Measurements from ENCODE around the gene FBXL7.

Gene FBXL7

GRCh38 chr5:15506146-15506545 lies 6.2 kb downstream of the FBXL7 start:
- DNase-seq: no peak

- no peak for DNase-seq
Observed at GRCh38 chr5:15506897-15507296, 6.9 kb downstream of the FBXL7 start.

- DNase-seq: no peak
Observed at GRCh38 chr5:15510092-15510491, 10.1 kb downstream of the FBXL7 start.

GRCh38 chr5:15510831-15511230 lies 10.9 kb downstream of the FBXL7 start:
- DNase-seq: no peak

- DNase-seq: no peak
Observed at GRCh38 chr5:15513431-15513830, 13.5 kb downstream of the FBXL7 start.

- DNase-seq: no peak
Observed at GRCh38 chr5:15513911-15514310, 13.9 kb downstream of the FBXL7 start.

- no peak for DNase-seq
Observed at GRCh38 chr5:15515229-15515628, 15.2 kb downstream of the FBXL7 start.

GRCh38 chr5:15516486-15516885 lies 16.5 kb downstream of the FBXL7 start:
- no peak for DNase-seq

GRCh38 chr5:15518786-15519185 lies 18.8 kb downstream of the FBXL7 start:
- no peak for DNase-seq

GRCh38 chr5:15520856-15521255 lies 20.9 kb downstream of the FBXL7 start:
- no peak for DNase-seq

GRCh38 chr5:15521381-15522186 lies 21.6 kb downstream of the FBXL7 start:
- no peak for DNase-seq

GRCh38 chr5:15522187-15522520 lies 22.2 kb downstream of the FBXL7 start:
- DNase-seq: no peak

GRCh38 chr5:15524712-15525111 lies 24.7 kb downstream of the FBXL7 start:
- no peak for DNase-seq

- no peak for DNase-seq
Observed at GRCh38 chr5:15525703-15526275, 25.8 kb downstream of the FBXL7 start.

GRCh38 chr5:15526413-15526812 lies 26.4 kb downstream of the FBXL7 start:
- DNase-seq: no peak

GRCh38 chr5:15528476-15528875 lies 28.5 kb downstream of the FBXL7 start:
- DNase-seq: no peak

- DNase-seq: no peak
Observed at GRCh38 chr5:15529013-15529412, 29.0 kb downstream of the FBXL7 start.

GRCh38 chr5:15529821-15530220 lies 29.8 kb downstream of the FBXL7 start:
- DNase-seq: no peak

GRCh38 chr5:15533129-15533893 lies 33.3 kb downstream of the FBXL7 start:
- no peak for DNase-seq

GRCh38 chr5:15535938-15536337 lies 36.0 kb downstream of the FBXL7 start:
- no peak for DNase-seq

- no peak for DNase-seq
Observed at GRCh38 chr5:15538516-15538915, 38.5 kb downstream of the FBXL7 start.

- DNase-seq: no peak
Observed at GRCh38 chr5:15539951-15540350, 40.0 kb downstream of the FBXL7 start.

GRCh38 chr5:15544039-15544438 lies 44.1 kb downstream of the FBXL7 start:
- no peak for DNase-seq

- DNase-seq: no peak
Observed at GRCh38 chr5:15545082-15545481, 45.1 kb downstream of the FBXL7 start.

Measured in NCI-H2171 (cell line).